ENCODE results near the gene SYNGR3.

The SYNGR3 gene

DNA sequence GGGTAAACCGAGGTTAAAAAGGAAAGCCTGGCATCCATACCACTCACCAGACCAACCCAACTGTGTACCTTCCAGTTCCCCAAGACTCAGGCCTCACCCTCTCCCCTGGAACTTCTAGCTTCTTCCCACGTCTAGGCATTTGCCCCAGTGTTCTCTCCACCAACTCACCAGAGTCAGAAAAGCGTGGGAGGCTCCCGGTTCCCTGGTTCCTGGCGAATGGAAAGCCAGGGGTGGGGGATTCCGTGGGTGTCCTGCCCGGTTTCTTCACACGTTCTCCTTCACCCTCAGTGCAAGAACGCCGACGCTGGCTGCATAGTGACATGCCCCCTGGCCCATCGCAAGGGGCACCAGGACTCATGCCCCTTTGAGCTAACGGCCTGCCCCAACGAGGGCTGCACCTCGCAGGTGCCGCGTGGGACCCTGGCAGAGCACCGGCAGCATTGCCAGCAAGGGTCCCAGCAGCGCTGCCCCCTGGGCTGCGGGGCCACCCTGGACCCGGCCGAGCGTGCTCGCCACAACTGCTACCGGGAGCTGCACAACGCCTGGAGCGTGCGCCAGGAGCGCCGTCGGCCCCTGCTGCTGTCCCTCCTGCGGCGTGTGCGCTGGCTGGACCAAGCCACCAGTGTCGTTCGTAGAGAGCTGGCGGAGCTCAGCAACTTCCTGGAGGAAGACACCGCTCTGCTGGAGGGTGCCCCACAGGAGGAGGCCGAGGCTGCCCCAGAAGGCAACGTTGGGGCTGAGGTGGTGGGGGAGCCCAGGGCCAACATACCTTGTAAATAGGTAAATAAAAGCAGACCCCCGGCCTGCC, 21.4 kb upstream of the SYNGR3 start:
- no peak overlapping the region for H3K4me3 ChIP-seq (ENCODE audit: low read depth, low read length)
- no peak for DNase-seq (ENCODE audit: low read depth)
- TF ChIP-seq CTCF (IDR thresholded peaks at IDR 0.05; ENCODE audit: control insufficient read depth, extremely low read depth, insufficient read depth), result no peak

DNA sequence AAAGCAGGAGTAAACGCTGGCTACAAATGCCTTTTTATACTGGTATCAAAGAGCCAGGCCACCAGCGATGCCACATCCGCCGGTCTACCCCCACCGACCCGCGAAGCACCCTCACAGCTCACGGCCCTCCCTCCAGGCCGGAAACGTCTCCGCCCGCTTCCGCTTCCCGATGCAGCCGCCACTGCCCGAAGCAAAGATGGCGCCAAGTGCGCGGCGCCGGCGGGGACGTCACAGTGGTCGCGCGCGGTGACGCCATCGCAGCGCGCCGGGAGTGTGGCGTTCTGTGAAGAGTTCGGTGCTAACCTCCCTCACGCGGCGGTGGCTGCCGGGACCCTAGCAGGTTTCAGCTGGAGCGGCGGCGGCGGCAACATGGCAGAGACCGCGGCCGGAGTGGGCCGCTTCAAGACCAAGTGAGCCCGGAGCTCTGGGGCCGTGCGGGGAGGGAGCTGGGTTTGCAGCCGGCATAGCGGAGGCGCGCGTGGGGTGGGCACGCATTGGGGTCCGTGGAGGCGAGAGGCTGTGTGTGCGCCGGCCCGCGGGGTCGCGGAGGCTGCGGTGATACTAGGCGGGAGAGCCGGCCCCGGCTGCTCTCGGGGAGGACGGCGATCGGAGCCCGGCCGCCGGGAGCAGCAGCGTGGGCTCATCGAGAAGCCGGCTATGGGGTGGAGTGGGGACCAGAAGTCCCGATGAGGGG, 17.8 kb upstream of the SYNGR3 start, which contains the start of gene TBL3:
Gene TBL3 (plus strand): TSS at position 258 of the 694 bp plus-strand sequence. CDS start 112 bp downstream, at position 370.
- DNase-seq (ENCODE audit: low read depth), result peak; percentile 75
- 0 out of 2 replicates have a peak, but pooled peaks have one; percentile 8 for TF ChIP-seq CTCF (IDR thresholded peaks at IDR 0.05; ENCODE audit: control insufficient read depth, extremely low read depth, insufficient read depth)
- H3K4me3 ChIP-seq (ENCODE audit: low read depth, low read length), result peak within 1 kb of the TSS; percentile 95

DNA sequence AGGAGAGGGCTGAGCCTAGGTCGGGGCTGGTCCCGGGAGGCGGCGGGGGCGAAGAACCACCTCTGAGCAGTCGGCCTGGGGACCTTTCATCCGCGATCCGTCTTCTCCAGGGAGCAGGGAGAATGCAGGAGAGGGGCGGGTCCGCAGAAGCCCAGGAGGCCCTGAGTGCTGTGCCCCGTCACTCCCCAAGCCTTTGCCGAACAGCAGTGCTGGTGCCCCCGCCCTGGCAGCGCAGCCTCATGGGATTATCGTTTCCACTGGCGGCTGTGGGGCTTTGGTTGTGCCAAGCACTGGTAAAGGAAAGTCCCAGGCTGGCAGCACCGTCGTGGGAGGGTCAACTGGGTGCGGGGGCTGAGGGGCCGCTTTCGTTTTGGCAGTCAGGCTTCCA, 17.3 kb upstream of the SYNGR3 start:
- no peak for DNase-seq (ENCODE audit: low read depth)
- peak overlapping the region; percentile 95 for H3K4me3 ChIP-seq (ENCODE audit: low read depth, low read length)
- TF ChIP-seq CTCF (IDR thresholded peaks at IDR 0.05; ENCODE audit: control insufficient read depth, extremely low read depth, insufficient read depth), result no peak

DNA sequence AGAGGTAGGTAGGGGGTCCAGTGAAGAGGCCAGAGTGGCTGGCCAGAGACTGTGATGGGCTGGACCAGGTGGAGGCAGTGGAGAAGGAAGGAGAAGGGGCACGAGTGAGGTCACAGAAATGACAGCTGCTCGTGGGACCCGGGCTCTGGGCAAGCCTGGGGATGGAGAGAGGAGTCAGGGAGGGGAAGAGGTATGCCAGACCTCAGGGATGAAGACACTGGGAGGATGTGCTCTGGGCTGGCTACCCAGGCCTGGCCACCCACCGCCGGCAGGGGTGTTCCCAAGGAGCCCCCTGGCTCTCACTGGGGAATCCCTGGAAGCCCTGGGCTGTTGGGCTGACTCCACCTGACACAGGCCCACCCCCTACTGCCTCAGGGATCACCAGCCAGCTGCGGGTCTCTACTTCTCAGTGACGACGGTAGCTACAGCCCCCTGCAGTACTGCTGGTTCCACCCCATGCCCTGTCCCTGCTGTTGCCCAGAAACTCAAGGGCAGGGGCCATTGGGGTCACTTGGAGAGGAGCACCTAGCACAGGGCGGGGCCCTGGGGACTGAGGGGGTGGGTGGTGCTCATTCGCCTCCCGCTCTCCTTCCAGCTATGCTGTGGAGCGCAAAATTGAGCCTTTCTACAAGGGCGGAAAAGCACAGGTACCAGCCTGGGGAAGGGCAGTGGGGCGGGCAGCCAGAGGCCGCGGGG, 16.2 kb upstream of the SYNGR3 start:
- no peak for DNase-seq (ENCODE audit: low read depth)
- TF ChIP-seq CTCF (IDR thresholded peaks at IDR 0.05; ENCODE audit: control insufficient read depth, extremely low read depth, insufficient read depth), result no peak
- peak overlapping the region; percentile 95 for H3K4me3 ChIP-seq (ENCODE audit: low read depth, low read length)

- no peak for DNase-seq (ENCODE audit: low read depth)
- no peak for TF ChIP-seq CTCF (IDR thresholded peaks at IDR 0.05; ENCODE audit: control insufficient read depth, extremely low read depth, insufficient read depth)
- H3K4me3 ChIP-seq (ENCODE audit: low read depth, low read length), result no peak overlapping the region
Observed at GRCh38 chr16:1974157-1975070, 15.4 kb upstream of the SYNGR3 start.
